NCI-H1417 (cell line): ENCODE measurements around the gene TRIM27.
"Not testable (repeated sequence)": the region's sequence is repeated elsewhere in the genome, so short reads cannot be mapped to it uniquely, and the experiment has no call there.

Experiments used
- DNase-seq, 3 experiments: peaks; one replicate each; lab custom pipeline; 2025; lab: John Stamatoyannopoulos, UW

The TRIM27 gene, protein sequence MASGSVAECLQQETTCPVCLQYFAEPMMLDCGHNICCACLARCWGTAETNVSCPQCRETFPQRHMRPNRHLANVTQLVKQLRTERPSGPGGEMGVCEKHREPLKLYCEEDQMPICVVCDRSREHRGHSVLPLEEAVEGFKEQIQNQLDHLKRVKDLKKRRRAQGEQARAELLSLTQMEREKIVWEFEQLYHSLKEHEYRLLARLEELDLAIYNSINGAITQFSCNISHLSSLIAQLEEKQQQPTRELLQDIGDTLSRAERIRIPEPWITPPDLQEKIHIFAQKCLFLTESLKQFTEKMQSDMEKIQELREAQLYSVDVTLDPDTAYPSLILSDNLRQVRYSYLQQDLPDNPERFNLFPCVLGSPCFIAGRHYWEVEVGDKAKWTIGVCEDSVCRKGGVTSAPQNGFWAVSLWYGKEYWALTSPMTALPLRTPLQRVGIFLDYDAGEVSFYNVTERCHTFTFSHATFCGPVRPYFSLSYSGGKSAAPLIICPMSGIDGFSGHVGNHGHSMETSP

DNA sequence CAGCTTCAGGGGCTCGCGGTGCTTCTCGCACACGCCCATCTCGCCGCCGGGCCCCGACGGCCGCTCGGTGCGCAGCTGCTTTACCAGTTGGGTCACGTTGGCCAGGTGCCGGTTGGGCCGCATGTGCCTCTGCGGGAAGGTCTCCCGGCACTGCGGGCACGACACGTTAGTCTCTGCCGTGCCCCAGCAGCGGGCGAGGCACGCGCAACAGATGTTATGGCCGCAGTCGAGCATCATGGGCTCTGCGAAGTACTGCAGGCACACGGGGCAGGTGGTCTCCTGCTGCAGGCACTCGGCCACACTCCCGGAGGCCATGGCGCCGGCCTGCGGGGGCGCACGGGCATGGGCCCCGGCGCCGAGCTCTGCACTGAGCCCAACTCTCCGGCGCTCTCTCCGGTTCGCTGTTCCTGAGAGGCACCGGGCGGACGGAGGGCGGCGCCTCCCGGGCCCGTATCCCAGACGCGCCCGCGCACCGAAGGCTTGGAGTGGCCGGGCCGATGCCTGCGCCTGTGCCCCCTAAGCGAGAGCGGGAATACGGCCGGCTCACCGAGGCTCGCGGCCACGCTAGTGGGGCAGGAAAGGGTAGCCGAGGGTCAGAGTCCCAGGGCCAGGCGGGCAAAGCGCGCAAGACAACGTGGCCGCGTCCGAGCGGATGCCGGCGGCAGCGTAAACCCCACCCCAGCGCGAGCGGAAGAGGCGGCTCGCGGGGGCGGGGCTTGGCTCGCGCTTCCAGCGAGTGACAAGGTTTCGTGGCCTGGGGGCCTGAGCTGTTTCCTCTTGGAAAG, at the start of gene TRIM27:
TRIM27 (minus strand) TSS at position 668 of the 785 bp plus-strand sequence; CDS start at position 315, 353 bp downstream.
- DNase-seq, result peak; percentile 92 to 94 (median 93)

DNA sequence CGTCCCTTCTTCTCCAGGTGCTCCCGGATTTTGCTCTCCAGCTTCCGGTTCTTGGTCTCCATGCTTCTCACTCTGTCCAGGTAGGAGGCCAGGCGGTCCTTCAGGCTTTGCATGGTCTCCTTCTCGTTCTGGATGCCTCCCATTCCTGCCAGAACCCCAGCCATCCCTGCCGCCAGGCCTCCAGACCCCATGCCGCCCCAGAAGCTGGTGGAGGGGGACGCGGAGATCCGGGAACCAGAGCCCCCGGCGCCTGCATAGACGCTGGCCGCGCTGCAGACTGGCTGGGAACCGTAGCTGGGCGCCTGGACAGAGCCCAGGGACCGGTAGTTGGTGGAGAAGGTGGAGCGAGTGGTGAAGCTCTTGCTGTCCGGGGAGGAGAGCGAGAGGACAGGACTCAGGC, 46.3 kb upstream of the TRIM27 start:
- not testable (repeated sequence) for DNase-seq

DNA sequence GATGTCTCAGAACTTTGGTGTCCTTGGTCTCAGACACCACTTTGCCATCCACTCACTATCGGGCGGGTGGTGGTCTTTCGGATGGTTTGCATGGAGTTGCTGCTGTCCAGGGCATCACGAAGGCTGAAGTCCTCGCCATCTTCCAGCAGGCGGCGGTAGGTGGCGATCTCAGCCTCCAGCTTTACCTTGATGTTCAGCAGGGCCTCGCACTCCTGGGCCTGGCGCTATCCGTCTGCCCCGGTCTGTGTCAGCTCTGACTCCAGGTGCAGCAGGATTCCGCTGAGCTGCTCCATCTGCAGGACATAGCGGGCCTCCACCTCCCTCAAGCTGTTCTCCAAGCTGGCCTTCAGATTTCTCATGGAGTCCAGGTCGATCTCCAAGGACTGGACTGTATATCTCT, 45.3 kb upstream of the TRIM27 start:
- DNase-seq, result no peak

DNA sequence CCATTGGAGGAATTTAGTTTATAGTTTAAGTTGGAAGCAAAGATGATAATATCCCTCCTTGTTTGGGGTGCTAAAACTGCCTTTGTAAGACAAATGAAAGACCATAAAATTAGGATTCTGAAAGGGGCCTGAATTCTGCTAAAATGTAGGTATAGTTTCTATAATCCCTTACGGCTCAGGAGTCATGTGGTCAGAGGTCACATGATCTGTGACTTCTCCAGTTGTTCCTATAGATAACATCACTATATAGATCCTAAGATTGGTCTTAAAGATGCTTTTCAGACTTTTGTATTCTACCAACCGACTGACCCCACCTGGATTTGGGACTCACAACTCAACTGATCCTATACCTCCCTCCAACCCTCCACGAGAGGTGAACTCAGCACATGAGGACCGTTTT, 44.7 kb upstream of the TRIM27 start:
- DNase-seq, result no peak

DNA sequence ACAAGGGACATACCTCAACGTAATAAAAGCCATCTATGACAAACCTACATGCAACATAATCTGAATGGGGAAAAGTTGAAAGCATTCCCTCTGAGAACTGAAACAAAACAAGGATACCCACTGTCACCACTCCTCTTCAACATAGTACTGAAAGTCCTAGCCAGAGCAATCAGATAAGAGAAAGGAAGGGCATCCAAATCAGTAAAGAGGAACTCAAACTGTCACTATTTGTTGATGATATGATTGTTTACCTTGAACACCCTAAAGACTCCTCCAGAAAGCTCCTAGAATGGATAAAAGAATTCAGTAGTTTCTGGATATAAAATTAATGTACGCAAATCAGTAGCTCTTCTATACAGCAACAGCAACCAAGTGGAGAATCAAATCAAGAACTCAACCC, 41.9 kb upstream of the TRIM27 start:
- no peak for DNase-seq

DNA sequence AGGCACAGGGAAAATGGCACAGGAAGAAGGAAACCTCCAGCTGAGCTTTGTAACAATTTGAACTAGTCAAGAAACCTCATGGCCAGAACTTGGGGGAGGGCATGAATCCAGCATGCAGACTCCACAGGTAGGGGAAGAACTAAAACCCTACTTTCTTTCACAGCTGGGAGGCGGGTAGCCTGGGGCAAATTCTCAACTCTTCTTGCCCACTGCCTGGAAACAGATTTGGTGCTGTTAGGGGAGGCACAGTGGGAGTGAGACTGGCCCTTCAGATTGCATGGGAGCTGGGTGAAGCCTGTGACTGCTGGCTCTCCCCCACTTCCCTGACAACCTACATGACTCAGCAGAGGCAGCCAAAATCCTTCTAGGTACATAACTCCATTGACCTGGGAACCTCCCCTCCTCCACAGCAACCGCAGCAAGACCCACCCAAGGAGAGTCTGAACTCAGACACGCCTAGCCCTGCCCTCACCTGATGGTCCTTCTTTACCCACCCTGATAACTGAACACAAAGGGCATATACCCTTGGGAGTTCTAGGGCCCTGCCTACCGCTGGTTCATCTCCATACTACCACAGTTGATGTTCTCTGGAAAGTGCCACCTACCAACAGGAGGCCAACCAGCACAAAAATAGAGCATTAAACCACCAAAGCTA, 37.2 kb upstream of the TRIM27 start:
- no peak for DNase-seq

DNA sequence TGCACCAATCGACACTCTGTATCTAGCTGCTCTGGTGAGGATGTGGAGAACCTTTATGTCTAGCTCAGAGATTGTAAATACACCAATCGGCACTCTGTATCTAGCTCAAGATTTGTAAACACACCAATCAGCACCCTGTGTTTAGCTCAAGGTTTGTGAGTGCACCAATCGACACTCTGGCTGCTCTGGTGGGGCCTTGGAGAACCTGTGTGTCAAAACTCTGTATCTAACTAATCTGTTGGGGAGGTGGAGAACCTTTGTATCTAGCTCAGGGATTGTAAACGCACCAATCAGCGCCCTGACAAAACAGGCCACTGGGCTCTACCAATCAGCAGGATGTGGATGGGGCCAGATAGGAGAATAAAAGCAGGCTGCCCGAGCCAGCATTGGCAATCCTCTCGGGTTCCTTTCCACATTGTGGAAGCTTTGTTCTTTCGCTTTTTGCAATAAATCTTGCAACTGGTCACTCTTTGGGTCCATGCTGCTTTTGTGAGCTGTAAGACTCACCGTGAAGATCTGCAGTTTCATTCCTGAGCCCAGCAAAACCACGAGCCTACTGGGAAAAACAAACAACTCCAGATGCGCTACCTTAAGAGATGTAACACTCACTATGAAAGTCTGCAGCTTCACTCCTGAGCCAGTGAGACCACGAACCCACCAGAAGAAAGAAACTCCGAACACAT, 34.9 kb upstream of the TRIM27 start:
- not testable (repeated sequence) for DNase-seq

DNA sequence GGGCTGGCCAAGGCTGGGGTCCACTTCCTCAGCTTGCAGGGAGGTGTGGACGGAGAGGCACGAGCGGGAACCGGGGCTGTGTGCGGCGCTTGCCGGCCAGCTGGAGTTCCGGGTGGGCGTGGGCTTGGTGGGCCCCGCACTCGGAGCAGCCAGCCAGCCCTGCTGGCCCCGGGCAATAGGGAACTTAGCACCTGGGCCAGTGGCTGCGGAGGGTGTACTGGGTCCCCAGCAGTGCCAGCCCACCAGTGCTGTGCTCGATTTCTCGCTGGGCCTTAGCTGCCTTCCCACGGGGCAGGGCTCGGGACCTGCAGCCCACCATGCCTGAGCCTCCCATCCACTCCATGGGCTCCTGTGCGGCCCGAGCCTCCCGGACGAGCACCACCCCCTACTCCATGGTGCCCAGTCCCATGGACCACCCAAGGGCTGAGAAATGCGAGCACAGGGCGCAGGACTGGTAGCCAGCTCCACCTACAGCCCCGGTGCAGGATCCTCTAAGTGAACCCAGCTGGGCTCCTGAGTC, 34.1 kb upstream of the TRIM27 start:
- not testable (repeated sequence) for DNase-seq

DNA sequence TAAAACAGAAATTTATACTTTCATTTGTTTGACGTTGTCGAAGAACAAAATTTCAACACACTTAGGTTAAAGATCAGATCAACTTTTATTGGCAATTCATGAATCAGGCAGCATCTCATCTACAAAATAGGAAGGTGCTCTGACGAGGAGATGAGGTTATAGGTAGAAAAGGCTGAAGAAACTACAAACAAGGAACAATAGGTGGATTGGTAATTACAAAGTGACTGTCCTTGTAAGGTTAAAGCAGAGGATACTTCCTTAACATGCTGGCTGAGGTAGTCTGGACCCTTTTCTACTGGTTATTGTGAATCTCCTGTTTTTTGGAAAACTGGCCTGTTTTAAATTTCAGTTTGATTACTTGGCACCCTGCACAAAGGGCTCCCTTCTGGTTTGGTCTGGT, 32.5 kb upstream of the TRIM27 start:
- DNase-seq, result no peak

DNA sequence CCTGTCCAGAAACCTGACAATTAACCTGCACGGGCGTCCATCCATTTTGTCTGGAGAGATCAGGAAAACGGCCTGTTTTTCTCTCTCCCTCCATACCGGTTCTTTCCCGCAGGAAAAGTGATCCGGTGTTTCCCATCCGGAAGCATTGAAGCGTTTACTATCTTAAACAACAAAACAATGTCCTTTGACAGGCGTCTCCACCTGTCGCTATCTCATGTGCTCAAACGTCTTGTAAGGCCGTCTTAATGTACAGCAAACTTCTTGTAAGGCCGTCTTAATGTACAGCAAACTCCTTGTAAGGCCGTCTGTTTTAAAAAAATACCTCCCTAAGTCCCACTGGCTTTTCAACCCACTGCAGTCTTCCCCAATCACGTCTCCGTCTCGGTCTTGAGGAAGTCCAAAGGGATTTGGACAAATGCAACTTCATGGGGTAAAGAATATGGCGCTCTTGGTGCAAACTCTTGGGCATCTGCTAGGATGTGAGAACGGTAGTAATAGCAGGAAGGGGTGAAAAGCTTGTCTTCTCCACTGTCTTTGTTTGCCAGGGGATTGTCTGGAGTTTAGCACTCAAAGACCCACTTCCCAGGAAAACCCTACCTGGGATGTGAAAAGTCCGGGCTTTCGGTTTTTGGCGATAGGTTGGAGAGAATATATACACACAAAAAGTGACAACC, 29.9 kb upstream of the TRIM27 start:
- peak in 1 of 3 experiments; percentile 22 for DNase-seq

DNA sequence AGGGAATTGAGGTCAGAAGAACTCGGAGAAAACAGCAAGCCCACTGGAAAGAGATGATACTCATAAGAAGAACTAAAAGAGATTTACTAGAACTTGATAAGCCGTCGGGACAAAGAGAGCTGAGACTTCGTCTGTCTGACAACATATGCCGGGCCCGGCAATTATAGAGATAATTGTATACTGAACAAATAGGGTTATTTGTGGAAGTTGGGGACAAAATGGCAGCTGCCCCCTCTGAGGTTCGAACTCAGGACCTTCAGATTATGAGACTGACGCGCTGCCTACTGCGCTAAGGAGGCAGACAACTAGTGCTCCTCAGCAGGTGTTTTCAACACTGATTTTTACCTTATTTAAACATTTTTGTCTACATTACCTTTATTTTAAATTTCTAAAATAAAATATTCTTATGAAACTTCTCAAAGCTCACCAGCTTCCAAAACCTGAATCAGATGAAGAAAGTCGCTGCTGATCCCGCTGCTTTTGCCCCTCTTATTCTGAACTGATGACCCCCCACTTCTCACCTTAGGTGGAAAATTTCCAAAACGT, 29.3 kb upstream of the TRIM27 start:
- DNase-seq, result peak; percentile 53 to 80 (median 55)

DNA sequence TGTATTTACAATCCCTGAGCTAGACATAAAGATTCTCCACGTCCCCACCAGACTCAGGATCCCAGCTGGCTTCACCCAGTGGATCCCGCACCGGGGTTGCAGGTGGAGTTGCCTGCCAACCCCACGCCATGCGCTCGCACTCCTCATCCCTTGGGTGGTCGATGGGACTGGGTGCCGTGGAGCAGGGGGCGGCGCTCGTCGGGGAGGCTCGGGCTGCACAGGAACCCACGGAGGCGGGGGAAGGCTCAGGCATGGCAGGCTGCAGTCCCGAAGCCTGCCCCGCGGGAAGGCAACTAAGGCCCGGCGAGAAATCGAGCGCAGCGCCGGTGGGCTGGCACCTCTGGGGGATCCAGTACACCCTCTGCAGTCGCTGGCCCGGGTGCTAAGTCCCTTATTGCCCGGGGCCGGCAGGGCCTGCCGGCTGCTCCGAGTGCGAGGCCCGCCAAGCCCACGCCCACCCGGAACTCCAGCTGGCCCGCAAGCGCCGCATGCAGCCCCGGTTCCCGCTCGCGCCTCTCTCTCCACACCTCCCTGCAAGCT, 25.9 kb upstream of the TRIM27 start:
- not testable (repeated sequence) for DNase-seq

DNA sequence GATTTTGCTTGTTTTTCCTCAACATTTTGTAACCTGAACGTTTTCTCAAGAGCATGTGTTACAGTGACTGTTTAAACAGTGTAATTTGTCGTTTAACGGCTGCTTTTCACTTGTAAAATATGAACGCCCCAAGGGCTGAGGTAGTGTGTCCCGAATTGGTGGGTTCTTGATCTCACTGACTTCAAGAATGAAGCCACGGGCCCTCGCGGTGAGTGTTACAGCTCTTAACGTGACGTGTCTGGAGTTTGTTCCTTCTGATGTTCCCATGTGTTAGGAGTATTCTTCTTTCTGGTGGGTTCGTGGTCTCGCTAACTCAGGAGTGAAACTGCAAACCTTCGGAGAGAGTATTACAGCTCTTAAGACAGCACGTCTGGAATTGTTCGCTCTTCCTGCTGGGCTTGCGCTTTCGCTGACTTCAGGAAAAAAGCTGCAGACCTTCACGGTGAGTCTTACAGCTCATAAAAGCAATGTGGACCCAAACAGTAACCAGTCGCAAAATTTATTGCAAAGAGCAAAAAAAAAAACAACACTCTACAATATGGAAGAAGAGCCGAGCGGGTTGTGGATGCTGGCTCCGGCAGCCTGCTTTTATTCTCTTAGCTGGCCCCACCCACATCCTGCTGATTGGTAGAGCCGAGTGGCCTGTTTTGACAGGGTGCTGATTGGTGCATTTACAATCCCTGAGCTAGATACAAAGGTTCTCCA, 25.1 kb upstream of the TRIM27 start:
- DNase-seq, result no peak

DNA sequence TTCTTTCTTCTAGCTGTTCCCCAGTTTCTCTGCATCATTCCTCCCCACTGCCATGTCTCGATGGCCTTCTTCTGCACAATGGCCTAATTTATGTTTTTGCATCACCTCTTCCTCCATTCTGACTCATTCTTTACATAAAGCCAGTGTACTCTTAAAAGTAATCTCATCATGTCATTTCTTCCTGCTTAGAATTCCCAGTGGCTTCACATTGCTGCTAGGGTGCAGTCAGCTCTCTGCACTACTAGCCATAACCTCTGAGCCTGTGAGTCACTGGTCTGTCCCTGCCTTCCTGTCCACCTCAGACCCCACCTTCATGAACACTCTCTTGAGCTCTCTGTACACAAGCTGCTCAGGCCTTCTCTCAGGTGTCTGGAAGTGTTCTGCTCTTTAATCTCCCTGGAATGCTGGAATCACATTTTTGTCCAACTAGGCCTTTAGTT, 24.1 kb upstream of the TRIM27 start:
- DNase-seq, result no peak

DNA sequence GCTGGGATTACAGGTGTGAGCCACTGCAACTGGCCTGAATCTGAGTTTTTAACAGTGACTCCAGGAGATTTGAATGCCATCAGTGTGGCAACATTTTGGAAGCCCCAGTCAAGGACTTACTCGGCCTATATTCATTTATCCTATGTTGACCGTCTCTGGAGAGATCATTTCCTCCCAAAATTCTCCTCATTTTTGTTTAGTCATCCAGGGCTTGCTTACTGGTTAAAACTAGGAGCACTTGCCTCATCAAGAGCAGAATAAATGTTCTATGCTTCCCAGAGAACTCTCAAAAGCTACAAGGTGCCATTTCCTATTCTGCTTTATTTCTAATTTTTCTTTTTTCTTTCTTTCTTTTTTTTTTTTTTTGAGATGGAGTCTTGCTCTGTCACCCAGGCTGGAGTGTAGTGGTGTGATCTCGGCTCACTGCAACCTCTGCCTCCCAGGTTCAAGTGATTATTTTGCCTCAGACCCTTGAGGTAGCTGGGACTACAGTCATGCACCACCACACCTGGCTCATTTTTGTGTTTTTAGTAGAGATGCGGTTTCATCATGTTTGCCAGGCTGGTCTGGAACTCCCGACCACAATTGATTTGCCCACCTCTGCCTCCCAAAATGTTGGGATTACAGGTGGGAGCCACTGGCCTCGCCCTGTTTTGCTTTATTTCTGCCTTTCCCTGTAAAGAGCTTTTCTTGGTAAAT, 23.4 kb upstream of the TRIM27 start:
- DNase-seq, result no peak

DNA sequence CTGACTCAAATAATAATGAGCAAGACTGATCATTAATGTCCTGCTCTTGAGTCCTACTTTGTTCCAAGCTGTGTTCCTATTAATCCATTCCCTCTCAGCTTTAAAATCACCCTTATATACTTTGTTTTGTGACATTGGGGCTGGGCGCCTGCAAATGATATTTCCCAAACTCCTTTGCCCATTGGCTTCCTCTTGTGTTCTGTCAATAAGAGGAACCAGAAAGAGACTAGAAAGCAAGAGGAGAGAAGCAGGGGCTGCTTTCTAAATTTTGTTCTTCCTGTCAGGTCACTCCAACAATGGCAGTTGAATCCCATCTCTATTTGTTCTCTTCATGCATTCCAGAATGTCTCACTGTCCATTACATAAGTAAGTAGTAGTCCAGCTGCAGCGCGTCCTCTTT, 21.6 kb upstream of the TRIM27 start:
- no peak for DNase-seq

DNA sequence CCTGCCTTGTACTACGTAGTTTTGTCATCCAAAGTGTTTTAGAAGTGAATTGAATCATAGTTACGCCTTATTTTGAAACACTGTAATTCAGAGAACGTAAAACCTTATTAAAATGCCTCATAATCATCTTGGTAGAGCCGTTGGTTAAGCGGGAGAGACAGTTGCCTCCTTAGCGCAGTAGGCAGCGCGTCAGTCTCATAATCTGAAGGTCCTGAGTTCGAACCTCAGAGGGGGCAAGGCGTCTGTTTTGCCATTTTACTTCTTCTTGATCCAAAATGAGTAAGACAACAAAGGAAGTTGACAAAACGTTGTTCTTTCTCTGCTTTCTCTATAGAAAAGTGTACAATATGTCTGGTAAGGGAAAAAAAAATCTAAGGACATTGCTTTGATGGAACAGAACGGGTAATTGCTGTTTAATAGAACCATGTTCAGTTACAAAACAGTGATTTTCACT, 20.7 kb upstream of the TRIM27 start:
- DNase-seq, result peak; percentile 70 to 87 (median 76)

DNA sequence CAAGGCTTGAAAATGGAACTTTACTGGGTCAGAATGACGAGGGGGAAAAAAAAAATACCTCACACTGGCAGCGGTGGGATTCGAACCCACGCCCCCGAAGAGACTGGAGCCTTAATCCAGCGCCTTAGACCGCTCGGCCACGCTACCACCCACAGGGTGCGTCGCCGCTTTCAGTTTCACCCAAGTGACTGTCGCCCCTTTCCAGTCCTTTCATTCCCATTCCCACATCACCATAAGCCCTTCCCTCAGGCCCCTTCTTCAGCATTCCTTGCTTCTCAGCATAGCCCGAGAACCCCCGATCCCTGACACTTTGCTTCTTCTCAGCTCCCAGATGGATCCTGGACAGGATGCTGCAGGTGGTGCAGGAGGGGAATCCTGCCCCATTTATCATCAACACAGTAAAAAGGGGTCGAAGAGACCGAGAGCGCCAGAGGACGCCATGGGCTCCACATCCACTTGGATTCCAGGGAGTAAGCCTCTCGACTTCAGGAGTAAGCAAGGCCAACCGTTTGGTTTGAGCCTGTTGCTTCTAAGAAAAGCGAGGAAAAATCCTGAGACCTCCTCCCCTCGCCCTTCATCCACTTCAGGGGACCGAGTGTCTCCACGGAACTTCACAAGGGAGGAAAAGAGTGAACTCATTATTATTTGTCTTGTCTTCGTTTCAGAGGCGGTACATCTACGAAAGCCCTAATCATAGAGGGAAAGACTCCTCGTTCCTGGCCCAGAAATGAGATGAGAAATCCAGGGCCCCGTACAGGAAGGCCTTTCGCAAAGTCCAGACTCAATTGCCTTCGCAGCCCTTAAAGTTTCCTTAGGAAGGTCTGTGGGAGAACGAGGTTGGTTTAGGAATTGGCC, 20.0 kb upstream of the TRIM27 start:
- peak; percentile 69 to 82 (median 70) for DNase-seq
